Fibroblast of villous mesenchyme (primary cell): Measurements from ENCODE around the gene CD160. TPM values are rescaled to one million over a fixed set of nuclear protein-coding genes. Genes with fewer than 3 reads are reported as not detected.
"Not testable (repeated sequence)": the region's sequence is repeated elsewhere in the genome, so short reads cannot be mapped to it uniquely, and the experiment has no call there.

Experiments
- DNase-seq: peaks from one replicate; pipeline ENCODE4 v3.0.0-alpha.2; 2010; ENCODE audit warnings: low read depth
- H3K4me3 ChIP-seq: 2 replicates; pipeline ENCODE4 v1.5.1; 2011; ENCODE audit warnings: low read depth, mild to moderate bottlenecking, low read length
- total RNA-seq: library from RNA; depleted of rRNA; stranded (reverse); fragments of >200 nt; gene quantifications from 2 replicates; pipeline ENCODE4 v1.2.3, GENCODE V29; 2012
- TF ChIP-seq, protein P1 (sequence below): IDR thresholded peaks from 2 replicates; pipeline ENCODE4 v1.5.1; 2012; ENCODE audit warnings: low read depth, mild to moderate bottlenecking, low read length; ENCODE audit not compliant: insufficient read depth

The CD160 gene
- total RNA-seq, 1 donor: under 0.01 TPM

GRCh38 chr1:145711213-145711651 is 8.1 kb upstream of the CD160 start:
- TF ChIP-seq, protein P1, sequence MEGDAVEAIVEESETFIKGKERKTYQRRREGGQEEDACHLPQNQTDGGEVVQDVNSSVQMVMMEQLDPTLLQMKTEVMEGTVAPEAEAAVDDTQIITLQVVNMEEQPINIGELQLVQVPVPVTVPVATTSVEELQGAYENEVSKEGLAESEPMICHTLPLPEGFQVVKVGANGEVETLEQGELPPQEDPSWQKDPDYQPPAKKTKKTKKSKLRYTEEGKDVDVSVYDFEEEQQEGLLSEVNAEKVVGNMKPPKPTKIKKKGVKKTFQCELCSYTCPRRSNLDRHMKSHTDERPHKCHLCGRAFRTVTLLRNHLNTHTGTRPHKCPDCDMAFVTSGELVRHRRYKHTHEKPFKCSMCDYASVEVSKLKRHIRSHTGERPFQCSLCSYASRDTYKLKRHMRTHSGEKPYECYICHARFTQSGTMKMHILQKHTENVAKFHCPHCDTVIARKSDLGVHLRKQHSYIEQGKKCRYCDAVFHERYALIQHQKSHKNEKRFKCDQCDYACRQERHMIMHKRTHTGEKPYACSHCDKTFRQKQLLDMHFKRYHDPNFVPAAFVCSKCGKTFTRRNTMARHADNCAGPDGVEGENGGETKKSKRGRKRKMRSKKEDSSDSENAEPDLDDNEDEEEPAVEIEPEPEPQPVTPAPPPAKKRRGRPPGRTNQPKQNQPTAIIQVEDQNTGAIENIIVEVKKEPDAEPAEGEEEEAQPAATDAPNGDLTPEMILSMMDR: no peak
- DNase-seq: no peak
- no peak overlapping the region for H3K4me3 ChIP-seq

DNA sequence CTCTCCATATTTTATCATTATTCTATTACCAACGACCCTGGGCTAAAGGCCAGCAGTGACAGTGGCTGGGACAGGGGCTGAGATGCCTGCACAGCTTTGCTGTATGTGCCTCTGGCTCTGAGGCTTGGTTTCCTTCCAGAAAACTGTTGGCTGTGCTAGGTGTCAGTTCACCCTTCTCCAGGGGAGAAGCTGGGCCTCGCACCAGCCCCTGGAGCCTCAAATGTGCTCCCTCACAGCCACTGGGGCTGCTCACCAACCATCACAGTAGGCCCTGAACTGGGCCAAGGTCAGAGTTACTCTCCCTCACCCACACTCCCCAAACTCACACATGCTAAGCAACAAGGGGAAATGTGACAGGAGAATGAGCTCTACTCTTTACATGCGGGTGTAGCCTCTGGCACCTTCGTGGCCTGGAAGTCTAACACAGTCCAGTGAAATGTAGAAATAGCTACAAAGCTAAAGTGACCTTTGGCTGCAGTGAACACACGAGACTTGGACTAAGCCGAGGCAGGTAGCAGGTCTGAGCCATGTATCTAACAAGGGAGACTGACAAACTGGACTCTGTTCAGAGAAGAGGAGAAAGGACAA is 4.7 kb upstream of the CD160 start:
- H3K4me3 ChIP-seq: no peak overlapping the region
- no peak for DNase-seq
- TF ChIP-seq, protein P1: no peak

DNA sequence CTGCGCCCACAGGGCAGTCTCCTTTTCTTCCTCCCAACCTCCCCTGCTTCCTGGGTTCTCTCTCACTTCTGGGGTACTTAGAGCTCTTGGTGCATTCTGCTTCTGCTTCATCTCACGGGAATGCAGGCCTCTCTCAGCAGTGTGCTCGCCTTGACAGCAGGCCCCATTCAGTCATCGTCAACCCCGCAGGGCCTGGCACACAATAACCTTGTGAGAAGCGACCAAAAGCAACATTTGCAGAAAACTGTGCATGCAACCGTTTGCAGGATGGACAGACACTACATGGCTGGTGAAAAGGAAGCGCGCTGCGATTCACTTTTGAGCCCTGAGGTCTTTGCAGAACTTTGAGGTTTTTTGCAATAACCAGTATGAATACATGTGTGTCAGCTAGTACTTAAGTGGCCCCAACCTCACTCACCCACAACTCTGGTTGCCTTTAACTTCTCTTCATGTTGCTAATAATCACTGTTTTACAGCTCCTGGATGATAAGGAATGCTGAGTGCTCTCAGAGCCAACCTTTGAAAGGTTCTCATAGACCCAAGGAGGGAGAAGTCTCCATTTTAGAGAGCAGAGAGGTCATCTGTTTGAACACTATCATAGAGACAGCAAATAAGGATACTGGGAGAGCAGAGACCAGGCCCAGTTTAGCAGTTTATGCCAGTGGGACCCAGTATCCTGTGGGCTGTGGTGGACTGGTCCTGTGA is 2.5 kb upstream of the CD160 start:
- TF ChIP-seq, protein P1: no peak
- no peak overlapping the region for H3K4me3 ChIP-seq
- DNase-seq: no peak

GRCh38 chr1:145717833-145718232 is 1.5 kb upstream of the CD160 start:
- no peak overlapping the region for H3K4me3 ChIP-seq
- DNase-seq: no peak
- TF ChIP-seq, protein P1: no peak

- H3K4me3 ChIP-seq, DNase-seq: not testable (repeated sequence)
Measured at GRCh38 chr1:145718465-145718864, 834 bp upstream of the CD160 start.

GRCh38 chr1:145720556-145720877 is 1.2 kb downstream of the CD160 start:
- TF ChIP-seq, protein P1: no peak
- no peak overlapping the region for H3K4me3 ChIP-seq
- DNase-seq: peak; percentile 39

DNA sequence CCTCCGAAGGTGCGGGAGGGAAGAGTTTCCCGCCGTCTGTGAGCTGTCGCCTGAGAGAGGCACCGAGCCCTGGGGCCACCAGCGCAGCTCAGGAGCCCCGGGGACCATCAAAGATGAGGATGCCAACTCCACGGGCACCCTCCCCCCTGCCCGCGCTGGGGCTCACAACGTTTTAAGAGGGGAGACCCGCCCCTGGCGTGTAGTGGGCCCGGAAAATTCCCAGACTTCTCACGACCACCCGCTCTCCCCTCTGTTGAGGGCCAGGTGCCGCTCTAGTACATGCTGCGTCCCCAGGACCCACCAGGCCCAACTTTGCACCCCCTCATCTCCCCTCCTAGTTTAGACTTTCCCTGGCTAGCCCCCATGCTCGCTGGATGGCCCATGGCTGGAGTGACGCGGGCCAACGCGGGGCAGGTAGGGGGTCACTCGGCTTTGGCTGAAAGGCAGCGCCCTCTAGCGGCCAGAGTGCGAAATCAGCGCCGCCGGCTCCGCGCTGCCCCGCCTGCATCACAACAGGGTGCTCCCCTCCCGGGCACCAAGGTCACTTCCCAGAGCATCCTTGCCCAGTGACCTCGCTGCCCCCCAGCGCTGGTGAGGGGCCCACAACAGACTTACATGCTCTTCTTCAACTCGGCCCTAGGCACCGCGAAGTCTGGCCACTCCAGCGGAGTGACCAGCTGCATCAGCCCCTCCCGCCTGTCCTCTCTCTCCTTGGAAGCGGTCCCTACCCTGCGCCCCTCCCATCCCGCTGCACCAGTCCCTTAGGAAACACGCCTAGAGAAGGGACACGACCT is 1.8 kb downstream of the CD160 start:
- DNase-seq: peak; percentile 39

GRCh38 chr1:145726193-145726592 is 6.9 kb downstream of the CD160 start:
- H3K4me3 ChIP-seq, DNase-seq: not testable (repeated sequence)

More for the DNA sequence above, 1.8 kb downstream of the CD160 start:
- H3K4me3 ChIP-seq: peak overlapping the region; percentile 44
- TF ChIP-seq, protein P1: peak; percentile 82
